K562 (cell line): Measurements from ENCODE around the gene C3orf80.
"Not testable (repeated sequence)": the region's sequence is repeated elsewhere in the genome, so short reads cannot be mapped to it uniquely, and the experiment has no call there.

Experiments
- BMI1 ChIP-seq: fragments of 150-350 bp; IDR thresholded peaks from 2 replicates; pipeline ENCODE4 v1.6.1; 2014; ENCODE audit warnings: low read length
- BRCA1 ChIP-seq, 2 experiments: fragments of 450-650 bp in 1 of 2; sonication (generic) in 1 of 2; formaldehyde crosslinking in 1 of 2; IDR thresholded peaks; 2 replicates each; pipeline versions ENCODE4 v1.5.0 to v1.6.1; 2017 to 2020; ENCODE audit warnings: mild to moderate bottlenecking in 1 of 2, missing genetic modification reagents in 1 of 2
- COPS2 ChIP-seq: fragments of 450-650 bp; conservative IDR thresholded peaks from 2 replicates; pipeline ENCODE4 v1.6.1; 2016; ENCODE audit warnings: mild to moderate bottlenecking, moderate library complexity
- CREB1 ChIP-seq, 2 experiments: sonication (generic) in 1 of 2; formaldehyde crosslinking in 1 of 2; IDR thresholded peaks; 2 replicates each; pipeline versions ENCODE4 v1.6.1 to v1.8.0; 2012 to 2022; ENCODE audit warnings: inconsistent platforms in 1 of 2, mild to moderate bottlenecking in 1 of 2, missing genetic modification reagents in 1 of 2, moderate library complexity in 1 of 2
- GATA2 ChIP-seq: sonication (generic); formaldehyde crosslinking; IDR thresholded peaks from 2 replicates; pipeline ENCODE4 v1.4.0; 2020; ENCODE audit warnings: mild to moderate bottlenecking, missing genetic modification reagents
- ILF3 ChIP-seq: fragments of 450-650 bp; IDR thresholded peaks from 2 replicates; pipeline ENCODE4 v1.6.1; 2018; ENCODE audit warnings: antibody characterized with exemption, mild to moderate bottlenecking, moderate library complexity, borderline replicate concordance
- MEF2A ChIP-seq: IDR thresholded peaks from 2 replicates; pipeline ENCODE4 v1.6.1; 2011; ENCODE audit warnings: low read depth, mild to moderate bottlenecking, low read length, moderate library complexity; ENCODE audit not compliant: control insufficient read depth
- NFE2 ChIP-seq: IDR thresholded peaks from 2 replicates; pipeline ENCODE4 v1.6.1; 2014; ENCODE audit warnings: antibody characterized with exemption, low read depth
- REST ChIP-seq, 2 experiments: fragments of 450-650 bp; formaldehyde crosslinking in 1 of 2; IDR thresholded peaks; 2 replicates each; pipeline versions ENCODE4 v1.4.0 to v1.6.1; 2014 to 2020; ENCODE audit warnings: mild to moderate bottlenecking in 2 of 2, borderline replicate concordance in 1 of 2, low read depth in 1 of 2
- SAFB2 ChIP-seq: fragments of 200-400 bp; formaldehyde crosslinking; IDR thresholded peaks from 2 replicates; pipeline ENCODE4 v1.6.1; 2018; ENCODE audit warnings: borderline replicate concordance, low read length, low read depth, moderate library complexity; ENCODE audit not compliant: severe bottlenecking
- SMAD1 ChIP-seq: fragments of 150-350 bp; IDR thresholded peaks from 2 replicates; pipeline ENCODE4 v1.6.1; 2014; ENCODE audit warnings: low read length, low read depth; ENCODE audit not compliant: partially characterized antibody
- SP1 ChIP-seq: sonication (generic); formaldehyde crosslinking; IDR thresholded peaks from 2 replicates; pipeline ENCODE4 v1.8.1; 2022; ENCODE audit warnings: mild to moderate bottlenecking, missing genetic modification reagents
- THRAP3 ChIP-seq: fragments of 450-650 bp; IDR thresholded peaks from 2 replicates; pipeline ENCODE4 v1.6.1; 2016; ENCODE audit warnings: mild to moderate bottlenecking, inconsistent platforms, borderline replicate concordance
- TOE1 ChIP-seq, 2 experiments: fragments of 450-650 bp in 1 of 2; sonication (generic) in 1 of 2; formaldehyde crosslinking in 1 of 2; IDR thresholded peaks; 2 replicates each; pipeline versions ENCODE4 v1.7.1 to v1.8.0; 2016 to 2022; ENCODE audit warnings: borderline replicate concordance in 2 of 2, mild to moderate bottlenecking in 2 of 2, antibody characterized with exemption in 1 of 2, inconsistent platforms in 1 of 2, low read depth in 1 of 2, missing genetic modification reagents in 1 of 2, moderate library complexity in 1 of 2

- TF ChIP-seq MEF2A; THRAP3; CREB1 (IDR thresholded peaks at IDR 0.05); CREB1 (CRISPR knock-in tag; IDR thresholded peaks at IDR 0.05); ILF3; NFE2; GATA2; BMI1; TOE1 (IDR thresholded peaks at IDR 0.05; ENCODE audit: borderline replicate concordance); TOE1 (CRISPR knock-in tag; IDR thresholded peaks at IDR 0.05; ENCODE audit: borderline replicate concordance, low read depth); SMAD1; SAFB2; REST (IDR thresholded peaks at IDR 0.05; ENCODE audit: borderline replicate concordance); REST (CRISPR knock-in tag; IDR thresholded peaks at IDR 0.05; ENCODE audit: low read depth); SP1 (CRISPR knock-in tag); BRCA1 (IDR thresholded peaks at IDR 0.05); BRCA1 (CRISPR knock-in tag; IDR thresholded peaks at IDR 0.05); COPS2: not testable (repeated sequence)
These were observed 15.5 kb downstream of the C3orf80 start for GRCh38 chr3:160240719-160241118.
